HG02642 (cell line): ENCODE data around the gene CDC37L1.
A peak's percentile ranks its signal among the peaks of the same experiment; 100 is the strongest.

Source experiments
- ATAC-seq: cut with Tn5 transposase; IDR thresholded peaks from one replicate; pipeline ENCODE4 v1.9.1; 2021; ENCODE audit warnings: mild to moderate bottlenecking; ENCODE audit not compliant: unreplicated experiment, poor library complexity

Gene CDC37L1

GRCh38 chr9:4667681-4668080 is 11.7 kb upstream of the CDC37L1 start:
- no peak for ATAC-seq

- no peak for ATAC-seq
Measured at GRCh38 chr9:4668604-4669003, 10.8 kb upstream of the CDC37L1 start.

GRCh38 chr9:4669890-4670289 is 9.5 kb upstream of the CDC37L1 start:
- ATAC-seq, result no peak

GRCh38 chr9:4670591-4670990 is 8.8 kb upstream of the CDC37L1 start:
- no peak for ATAC-seq

GRCh38 chr9:4671737-4672136 is 7.6 kb upstream of the CDC37L1 start:
- no peak for ATAC-seq

GRCh38 chr9:4674783-4675182 is 4.6 kb upstream of the CDC37L1 start:
- ATAC-seq, result no peak

GRCh38 chr9:4677392-4677791 is 2.0 kb upstream of the CDC37L1 start:
- no peak for ATAC-seq

GRCh38 chr9:4678679-4679267 is 596 bp upstream of the CDC37L1 start:
- no peak for ATAC-seq

GRCh38 chr9:4680173-4680525 is 780 bp downstream of the CDC37L1 start:
- no peak for ATAC-seq

GRCh38 chr9:4680750-4681149 is 1.4 kb downstream of the CDC37L1 start:
- no peak for ATAC-seq

- ATAC-seq, result no peak
Measured at GRCh38 chr9:4684820-4685219, 5.5 kb downstream of the CDC37L1 start.

- ATAC-seq, result no peak
Measured at GRCh38 chr9:4686112-4686511, 6.7 kb downstream of the CDC37L1 start.

GRCh38 chr9:4686584-4686983 is 7.2 kb downstream of the CDC37L1 start:
- ATAC-seq, result no peak

GRCh38 chr9:4689021-4689420 is 9.7 kb downstream of the CDC37L1 start:
- ATAC-seq, result no peak

- peak; percentile 77 for ATAC-seq
Measured at GRCh38 chr9:4689687-4690104, 10.3 kb downstream of the CDC37L1 start.

GRCh38 chr9:4690144-4690543 is 10.8 kb downstream of the CDC37L1 start:
- peak; percentile 72 for ATAC-seq

GRCh38 chr9:4691795-4692194 is 12.4 kb downstream of the CDC37L1 start:
- no peak for ATAC-seq

GRCh38 chr9:4700091-4700490 is 20.7 kb downstream of the CDC37L1 start:
- no peak for ATAC-seq

GRCh38 chr9:4700932-4701331 is 21.6 kb downstream of the CDC37L1 start:
- no peak for ATAC-seq

GRCh38 chr9:4701526-4701925 is 22.2 kb downstream of the CDC37L1 start:
- ATAC-seq, result no peak

- ATAC-seq, result no peak
Measured at GRCh38 chr9:4704129-4704528, 24.8 kb downstream of the CDC37L1 start.

GRCh38 chr9:4706021-4706420 is 26.7 kb downstream of the CDC37L1 start:
- ATAC-seq, result no peak
